GM11168 (cell line): ENCODE data around the gene SDK1.

ENCODE experiments used
- in situ Hi-C: fragments of 300-500 bp; cut with MboI; formaldehyde crosslinking; loops from one replicate; pipeline ENCODE4 v1.12.0; 2022; ENCODE audit warnings: low sequenced_read_pairs; ENCODE audit not compliant: unreplicated experiment

SDK1 gene

DNA sequence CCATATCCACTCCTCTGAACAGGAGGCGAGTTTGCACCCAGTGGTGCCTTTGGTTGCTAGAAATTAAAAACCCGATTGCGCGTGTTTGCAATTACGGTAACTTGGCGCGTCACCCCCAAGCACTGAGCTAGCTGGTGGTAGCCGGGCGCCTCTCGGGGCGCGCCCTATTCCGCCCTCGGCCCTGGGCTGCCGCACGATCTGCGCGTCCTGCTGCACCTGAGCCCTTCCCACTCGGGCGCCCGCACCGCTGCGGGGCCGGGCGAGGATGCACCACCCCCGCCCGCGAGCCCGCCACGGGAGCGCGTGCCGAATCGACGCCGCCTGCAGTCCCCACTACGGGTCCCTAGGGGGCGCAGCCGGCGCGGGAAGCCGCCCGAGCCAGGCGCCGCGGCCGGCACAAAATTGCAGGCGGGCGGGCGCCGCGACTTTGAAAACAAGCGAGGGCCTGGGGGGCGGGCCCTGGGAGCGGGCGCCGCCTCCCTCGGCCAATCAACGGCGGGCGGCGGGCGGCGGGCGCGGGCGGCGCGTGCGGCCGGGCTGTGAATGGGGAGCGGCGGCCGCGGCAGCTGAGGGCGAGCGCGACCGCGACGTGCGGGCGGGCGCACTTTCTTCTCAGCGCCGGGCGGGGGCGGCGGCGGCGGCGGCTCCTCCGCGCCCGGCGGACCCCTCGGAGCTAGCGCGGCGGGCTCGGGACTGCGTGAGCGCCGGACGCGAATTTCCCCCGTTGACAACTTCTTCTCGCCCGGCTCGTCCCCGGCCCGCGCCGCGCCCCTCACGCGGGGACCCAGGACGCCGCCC lies at the start of gene SDK1:
Gene SDK1 (plus strand): TSS at position 602 of the 798 bp plus-strand sequence. CDS start 335 bp downstream, outside the sequence.
- in situ Hi-C loops = no loop called here

DNA sequence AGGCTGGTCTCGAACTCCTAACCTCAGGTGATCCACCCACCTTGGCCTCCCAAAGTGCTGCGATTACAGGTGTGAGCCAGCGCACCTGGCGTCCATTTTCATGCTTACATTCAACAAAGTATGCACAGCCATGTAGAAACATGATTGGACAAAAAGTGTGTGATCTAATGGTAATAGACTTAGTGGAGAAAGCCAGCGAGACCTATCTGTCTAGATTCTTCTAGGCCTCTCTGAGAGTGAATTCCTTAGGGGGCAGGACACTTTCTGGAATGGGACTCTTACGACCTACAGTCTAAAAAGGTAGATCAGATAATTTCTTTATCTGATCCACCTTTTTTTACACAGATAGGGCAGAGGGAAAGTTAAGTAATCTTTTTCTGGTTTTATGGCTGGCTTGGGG lies 46.3 kb upstream of the SDK1 start:
- in situ Hi-C loops = no loop called here

DNA sequence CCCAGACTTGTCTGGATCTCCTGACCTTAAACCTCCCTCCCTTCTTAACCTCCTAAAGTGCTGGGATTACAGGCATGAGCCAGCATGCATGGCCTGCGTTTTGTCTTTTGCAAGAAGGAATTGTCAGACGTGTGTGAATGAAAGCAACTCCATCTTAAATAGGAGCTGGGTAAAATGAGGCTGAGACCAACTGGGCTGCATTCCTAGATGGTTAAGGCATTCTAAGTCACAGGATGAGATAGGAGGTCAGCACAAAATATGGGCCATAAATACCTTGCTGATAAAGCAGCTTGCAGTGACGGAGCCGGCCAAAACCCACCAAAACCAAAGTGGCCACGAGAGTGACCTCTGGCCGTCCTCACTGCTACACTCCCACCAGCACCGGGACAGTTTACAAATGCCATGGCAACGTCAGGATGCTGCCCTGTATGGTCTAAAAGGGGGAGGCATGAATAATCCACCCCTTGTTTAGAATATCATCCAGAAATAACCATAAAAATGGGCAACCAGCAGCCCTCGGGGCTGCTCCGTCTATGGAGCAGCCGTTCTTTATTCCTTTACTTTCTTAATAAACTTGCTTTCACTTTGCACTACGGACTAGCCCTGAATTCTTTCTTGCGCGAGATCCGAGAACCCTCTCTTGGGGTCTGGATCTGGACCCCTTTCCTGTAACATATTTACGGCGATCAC lies 41.2 kb upstream of the SDK1 start:
- in situ Hi-C loops = no loop called here

DNA sequence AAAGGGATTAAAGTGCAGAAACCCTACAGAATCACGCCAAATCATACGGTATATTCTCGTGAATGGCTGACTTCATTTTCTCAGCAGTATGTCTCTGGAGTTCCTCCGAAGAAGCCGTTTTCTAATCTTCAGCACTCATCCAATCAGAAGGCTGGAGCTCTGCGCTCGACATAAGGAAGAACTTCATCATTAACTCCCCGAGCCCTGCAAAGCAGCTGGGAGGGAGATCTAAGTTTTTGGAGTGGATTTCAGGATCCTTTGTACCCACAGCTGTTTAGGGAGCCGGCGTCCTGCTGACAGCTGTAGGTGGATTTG lies 40.7 kb upstream of the SDK1 start:
- in situ Hi-C loops = no loop called here

DNA sequence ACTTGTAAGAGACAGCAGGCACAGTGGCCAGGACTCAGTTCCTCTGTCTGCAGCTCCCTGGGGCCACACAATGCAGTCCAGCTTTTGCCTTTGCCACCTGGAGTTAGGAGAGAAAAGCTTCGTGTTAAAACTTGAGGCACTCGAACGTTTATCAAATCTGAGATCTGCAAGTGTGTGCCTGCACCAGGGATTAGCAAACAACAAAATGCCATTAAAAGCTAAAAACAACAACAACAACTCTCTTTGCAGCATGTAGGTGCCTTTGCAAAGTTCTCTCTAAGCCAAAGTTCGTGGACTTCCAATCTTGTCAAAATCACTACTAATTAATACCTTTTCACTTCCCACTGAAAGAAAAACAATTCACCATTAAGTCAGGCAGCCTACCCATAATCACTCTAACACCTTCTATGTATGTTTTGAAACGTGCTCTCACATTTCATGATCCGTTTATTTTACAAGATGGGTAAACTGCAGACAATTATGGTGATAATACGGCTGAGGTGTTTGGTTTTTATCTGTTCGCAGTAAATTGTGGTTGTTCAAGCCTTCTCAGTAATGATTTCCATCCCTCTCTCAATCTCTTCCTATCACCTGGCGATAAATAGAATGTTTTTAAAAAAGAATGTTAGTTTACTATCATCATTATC lies 36.2 kb upstream of the SDK1 start:
- in situ Hi-C loops = no loop called here

DNA sequence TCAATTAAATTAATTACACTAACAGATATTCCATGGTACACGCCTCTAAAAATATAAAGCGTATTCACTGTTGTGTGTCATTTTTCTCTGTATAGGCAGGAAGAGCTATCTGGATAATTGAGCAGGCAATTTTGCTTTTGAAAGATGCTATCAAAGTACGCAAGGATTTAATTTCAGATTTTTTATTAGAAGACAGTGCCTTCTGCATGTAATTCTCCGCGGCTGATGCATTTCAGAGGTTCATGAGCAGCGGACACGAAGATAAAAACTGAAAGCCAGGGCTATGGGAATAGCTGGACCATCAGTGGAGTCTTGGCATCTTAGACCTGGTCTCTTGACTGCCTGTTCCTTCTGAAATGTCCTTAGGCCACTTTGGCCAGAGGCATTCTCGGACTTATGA lies 35.7 kb upstream of the SDK1 start:
- in situ Hi-C loops = no loop called here

DNA sequence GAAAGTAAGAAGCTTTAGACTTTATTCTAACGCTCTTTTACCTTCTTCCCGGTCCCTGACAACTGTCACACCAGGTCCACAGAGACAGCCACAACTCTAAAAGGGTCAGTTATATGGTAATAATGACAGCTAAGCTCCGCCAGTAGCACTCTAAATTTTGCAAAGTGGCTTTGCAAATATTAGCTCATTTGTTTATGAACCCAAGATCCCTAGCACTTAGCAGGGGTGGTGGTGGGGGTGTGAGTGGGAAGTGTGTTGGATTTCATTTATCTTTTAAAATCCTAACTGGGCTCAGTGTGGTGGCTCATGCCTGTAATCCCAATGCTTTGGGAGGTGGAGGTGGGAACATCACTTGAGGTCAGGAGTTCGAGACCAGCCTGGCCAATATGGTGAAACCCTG lies 34.8 kb upstream of the SDK1 start:
- in situ Hi-C loops = no loop called here

DNA sequence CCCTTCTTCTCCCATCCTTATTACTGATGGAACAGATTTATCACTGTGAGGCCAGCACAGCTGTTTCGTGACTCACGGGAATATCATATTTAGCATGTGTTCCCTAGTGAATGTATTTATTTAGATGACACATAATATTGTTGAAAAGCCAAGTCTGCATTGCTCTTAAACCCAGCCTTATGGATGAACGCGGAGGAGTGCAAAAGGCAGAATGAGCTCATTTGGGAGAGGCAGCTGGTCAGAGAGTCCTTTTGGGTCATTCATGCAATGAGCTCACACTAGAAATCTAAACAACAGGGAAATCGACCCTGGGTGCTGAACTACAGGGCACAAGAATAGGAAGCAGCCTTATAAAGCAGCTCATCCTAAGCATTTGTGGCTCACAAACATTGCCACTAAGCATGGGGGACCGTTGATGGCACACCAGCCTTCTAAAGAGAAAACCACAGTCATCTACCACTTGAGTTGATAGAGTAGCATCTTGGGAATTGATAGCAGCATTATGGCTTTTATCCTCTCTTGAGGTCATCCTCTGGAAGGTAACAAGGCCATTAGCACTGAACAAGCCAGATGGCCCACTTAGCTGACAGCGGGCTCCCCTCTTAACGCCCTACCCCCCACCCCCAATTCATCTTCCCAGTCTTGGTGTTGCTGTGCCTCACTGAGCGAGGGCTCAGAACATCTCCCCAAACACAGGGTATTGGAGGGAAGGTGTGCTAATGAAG lies 32.9 kb upstream of the SDK1 start:
- in situ Hi-C loops = no loop called here

DNA sequence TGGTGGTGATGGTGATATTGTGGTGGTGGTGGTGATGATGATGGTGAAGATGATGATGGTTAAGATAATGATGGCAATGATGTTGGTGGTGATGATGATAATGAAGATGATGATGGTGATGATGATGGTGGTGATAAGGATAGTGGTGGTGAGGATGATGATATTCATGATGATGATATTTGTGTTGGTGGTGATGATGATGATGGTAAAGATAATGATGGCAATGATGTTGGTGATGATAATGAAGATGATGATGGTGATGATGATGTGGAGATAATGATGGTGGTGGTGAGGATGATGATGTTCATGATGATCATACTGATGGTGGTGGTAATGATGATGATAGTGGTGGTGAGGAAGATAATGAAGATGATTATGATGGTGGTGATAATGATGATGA lies 30.7 kb upstream of the SDK1 start:
- in situ Hi-C loops = no loop called here

GRCh38 chr7:3271298-3271697 lies 29.8 kb upstream of the SDK1 start:
- in situ Hi-C loops = no loop called here

DNA sequence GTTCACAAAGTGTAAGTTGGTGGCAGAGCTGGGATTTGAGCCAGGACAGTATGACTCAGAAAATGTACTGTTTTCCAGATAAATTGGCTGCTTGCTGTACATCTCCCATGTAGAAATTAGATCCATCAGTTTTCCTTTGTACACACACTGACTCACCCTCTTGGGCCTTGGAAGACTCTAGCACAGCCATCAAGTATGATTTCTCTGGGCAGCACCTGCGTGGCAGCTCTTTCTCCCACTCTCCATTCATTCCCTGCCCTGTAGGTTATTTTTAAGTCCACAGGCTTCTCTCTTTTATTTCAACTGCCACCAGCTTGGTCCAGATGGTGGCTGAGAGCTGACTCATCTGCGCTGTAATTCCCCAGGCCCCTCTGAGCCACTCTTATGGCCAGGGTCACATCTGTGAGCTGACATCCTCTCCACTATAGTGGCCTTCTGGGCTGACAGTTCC lies 28.3 kb upstream of the SDK1 start:
- in situ Hi-C loops = no loop called here

DNA sequence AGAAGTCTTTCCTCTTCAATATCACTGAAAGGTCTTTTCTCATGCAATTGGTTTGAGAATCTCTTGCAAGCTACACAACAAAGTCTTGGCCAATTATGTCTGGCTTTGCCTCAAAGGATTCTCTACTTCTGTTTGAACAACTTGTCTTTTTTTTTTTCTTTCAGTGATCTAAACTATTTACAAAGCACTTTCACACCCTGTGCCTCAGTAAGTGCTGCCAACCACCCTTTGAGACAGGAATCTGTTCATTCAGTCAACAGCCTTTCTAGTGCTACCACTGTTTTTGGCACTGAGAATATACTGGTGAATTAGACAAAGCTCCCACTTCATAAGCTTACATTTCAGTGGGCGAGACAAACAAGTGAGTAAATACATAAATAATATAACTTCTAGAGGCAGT lies 26.9 kb upstream of the SDK1 start:
- in situ Hi-C loops = no loop called here

DNA sequence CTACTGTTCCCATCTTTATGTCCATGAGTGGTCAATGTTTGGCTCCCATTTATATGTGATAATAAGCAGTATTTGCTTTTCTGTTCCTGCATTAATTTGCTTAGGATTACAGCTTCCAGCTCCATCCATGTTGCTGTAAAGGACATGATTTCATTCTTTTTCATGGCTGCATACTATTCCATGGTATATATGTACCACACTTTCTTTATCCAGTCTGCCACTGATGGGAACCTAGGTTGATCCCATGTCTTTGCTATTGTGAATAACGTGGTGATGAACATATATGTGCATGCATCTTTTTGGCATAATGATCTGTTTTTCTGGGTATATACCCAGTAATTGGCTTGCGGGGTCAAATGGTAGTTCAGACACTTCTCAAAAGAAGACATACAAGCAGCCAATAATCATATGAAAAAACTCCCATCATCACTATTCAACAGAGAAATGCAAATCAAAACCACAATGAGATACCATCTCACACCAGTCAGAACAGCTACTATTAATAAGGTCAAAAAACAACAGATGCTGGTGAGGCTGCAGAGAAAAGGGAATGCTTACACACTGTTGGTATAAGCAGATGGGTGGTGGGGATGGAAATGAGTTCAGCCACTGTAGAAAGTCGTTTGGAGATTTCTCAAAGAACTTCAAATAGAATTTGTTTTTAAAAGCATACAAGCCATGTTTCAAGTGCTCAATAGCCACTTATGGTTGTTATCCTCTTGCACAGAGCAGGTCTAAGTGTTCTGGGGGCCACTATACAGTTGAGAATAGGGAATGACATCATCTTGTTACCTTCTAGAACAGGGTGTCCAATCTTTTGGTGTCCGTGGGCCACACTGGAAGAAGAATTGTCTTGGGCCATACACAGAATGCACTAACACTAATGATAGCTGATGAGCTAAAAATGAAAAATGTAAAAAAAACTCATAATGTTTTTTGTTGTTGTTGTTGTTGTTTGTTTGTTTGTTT lies 23.2 kb upstream of the SDK1 start:
- in situ Hi-C loops = no loop called here

- in situ Hi-C loops = no loop called here
Observed at GRCh38 chr7:3279147-3279818, 21.8 kb upstream of the SDK1 start.

GRCh38 chr7:3280445-3280844 lies 20.6 kb upstream of the SDK1 start:
- in situ Hi-C loops = no loop called here

DNA sequence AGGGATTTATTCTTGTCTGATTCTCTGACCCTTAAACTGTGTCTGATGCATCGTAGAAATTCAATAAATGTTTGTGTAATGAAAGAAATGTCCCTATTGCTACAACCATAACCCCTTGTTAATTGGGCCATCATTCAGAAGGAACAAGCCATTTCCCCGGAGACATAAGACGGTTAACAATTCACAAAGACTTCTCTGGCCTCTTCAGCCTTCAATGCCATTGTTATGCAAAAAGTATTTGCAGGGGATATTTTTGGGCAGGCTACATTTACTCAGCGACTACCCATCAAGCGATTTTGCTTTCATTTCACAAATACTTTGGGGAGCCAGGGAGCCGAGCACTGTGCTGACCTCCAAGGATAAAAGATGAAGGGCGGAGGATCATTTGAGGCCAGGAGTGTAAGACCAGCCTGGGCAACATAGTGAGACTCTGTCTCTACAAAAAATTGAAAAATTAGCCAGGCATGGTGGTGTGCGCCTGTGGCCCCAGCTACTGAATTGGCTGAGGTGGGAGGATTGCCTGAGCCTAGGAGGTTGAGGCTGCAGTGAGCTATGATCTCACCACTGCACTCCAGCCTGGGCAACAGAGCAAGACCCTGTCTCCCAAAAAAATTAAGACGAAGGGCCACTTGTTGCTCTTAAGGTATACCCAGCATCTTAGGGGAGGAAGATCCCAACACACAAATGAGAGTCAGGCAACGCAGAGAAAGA lies 20.0 kb upstream of the SDK1 start:
- in situ Hi-C loops = no loop called here

DNA sequence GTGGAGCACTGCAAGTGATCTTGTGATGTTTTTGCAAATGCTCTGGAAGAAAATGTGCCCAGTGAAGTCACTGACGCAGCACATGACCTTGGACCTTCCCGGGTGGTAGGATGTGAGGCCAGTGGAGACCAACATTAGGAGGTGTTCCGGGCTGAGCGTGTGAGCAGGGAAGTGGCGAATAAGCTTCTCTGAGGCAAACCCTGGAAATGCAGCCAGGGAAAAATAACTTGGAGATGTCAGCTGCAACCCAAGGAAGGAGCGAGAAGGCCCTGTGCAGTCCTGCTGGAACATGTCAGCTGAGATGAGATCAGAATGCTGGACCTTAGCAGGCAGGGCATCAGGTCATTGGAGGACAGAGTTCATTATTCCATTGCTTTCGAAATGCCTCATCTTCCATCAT lies 18.6 kb upstream of the SDK1 start:
- in situ Hi-C loops = no loop called here

GRCh38 chr7:3283130-3283704 lies 17.8 kb upstream of the SDK1 start:
- in situ Hi-C loops = no loop called here
